ENCODE data around the gene MANF.

DNA sequence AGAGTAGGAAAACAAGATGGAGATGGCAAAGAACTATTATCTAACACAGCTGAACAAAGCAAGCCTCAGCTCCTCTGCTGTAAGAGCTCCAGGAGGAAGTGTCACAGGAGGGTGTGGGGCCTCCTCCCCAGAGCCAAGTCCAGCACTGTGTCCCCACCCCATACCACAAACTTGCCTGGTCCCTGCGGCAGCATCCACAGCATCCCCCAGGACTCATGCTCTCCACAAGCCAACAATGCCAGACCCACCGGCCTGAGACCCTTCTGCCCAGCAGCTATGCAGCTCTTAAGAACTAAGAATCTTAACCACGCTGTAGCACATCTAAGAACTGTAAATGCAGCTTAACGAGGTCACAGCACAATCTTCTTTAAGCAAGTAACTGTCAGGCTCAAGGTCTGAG is 15.1 kb downstream of the MANF start:
- TF ChIP-seq, protein P1, sequence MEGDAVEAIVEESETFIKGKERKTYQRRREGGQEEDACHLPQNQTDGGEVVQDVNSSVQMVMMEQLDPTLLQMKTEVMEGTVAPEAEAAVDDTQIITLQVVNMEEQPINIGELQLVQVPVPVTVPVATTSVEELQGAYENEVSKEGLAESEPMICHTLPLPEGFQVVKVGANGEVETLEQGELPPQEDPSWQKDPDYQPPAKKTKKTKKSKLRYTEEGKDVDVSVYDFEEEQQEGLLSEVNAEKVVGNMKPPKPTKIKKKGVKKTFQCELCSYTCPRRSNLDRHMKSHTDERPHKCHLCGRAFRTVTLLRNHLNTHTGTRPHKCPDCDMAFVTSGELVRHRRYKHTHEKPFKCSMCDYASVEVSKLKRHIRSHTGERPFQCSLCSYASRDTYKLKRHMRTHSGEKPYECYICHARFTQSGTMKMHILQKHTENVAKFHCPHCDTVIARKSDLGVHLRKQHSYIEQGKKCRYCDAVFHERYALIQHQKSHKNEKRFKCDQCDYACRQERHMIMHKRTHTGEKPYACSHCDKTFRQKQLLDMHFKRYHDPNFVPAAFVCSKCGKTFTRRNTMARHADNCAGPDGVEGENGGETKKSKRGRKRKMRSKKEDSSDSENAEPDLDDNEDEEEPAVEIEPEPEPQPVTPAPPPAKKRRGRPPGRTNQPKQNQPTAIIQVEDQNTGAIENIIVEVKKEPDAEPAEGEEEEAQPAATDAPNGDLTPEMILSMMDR (IDR thresholded peaks at IDR 0.05), result no peak
- TF ChIP-seq POLR2A (IDR thresholded peaks at IDR 0.05) (no peak), EP300 (IDR thresholded peaks at IDR 0.05) (no peak)

All from tibial nerve (tissue), 4 donors.